SIG-M5 (cell line): ENCODE results near the gene THADA.
"Not testable (repeated sequence)": the region's sequence is repeated elsewhere in the genome, so short reads cannot be mapped to it uniquely, and the experiment has no call there.

Source experiments
- DNase-seq: peaks from one replicate; lab custom pipeline; 2025; lab: John Stamatoyannopoulos, UW

The THADA gene

DNA sequence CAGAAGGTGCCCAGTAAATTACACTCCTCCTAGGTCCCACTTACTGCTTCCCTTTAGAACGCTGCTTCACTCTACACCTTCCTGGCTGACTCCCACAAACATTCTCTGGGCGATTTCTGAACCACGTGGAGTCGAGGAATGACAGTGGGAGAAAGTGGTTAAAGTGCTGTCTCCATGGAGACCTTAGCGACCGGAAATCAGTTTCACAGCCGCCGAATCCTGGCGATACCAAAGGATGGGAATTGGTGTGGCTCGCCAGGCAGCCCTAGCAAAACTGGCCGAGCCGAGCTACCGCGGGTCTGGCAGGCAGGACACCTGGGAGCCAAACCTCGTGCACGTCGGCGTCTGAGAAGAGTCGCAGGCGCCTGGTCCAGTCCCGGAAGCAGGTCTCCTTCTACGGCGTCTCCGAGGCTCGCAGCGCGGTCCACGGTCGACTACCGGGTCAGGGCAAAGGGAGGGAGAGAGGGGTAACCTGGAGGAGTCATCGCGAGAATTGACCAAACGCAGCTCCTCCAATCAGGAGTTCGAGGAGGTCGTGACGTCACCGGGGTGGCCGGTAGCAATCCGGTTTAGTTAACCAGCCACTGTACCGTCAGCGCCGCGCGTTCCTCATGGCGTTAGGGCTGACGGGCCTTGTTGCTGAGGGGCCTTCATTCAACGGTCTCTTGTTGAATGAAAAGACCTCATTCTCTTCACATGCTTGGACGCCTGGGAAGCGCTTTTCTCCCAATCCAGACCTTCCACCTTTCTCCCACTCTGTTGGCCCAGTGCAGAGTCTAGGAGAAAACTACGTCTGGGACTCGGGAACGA, at the start of gene THADA:
TSS of gene THADA (minus strand) at position 436 of the 810 bp plus-strand sequence. CDS start 3,646 bp downstream, outside the sequence.
- peak; percentile 86 for DNase-seq

DNA sequence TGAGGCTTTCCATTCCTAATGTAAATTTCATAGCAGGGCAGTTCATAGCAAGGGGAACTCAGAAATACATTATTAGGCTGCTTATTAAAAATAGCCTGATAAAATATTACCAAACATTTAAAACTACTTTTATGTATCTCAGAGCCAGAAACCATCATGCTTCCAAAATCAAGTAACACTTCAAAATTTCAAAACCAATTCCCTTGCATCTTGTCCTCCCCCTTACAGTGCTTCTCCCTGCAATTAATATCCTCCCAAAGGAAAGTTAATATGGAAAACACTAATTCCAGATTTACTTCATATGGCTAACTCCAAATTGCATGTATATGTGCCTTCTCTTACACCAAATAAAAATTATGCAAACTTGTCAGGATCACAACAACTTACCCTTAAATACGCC, 47.8 kb upstream of the THADA start:
- DNase-seq: no peak

DNA sequence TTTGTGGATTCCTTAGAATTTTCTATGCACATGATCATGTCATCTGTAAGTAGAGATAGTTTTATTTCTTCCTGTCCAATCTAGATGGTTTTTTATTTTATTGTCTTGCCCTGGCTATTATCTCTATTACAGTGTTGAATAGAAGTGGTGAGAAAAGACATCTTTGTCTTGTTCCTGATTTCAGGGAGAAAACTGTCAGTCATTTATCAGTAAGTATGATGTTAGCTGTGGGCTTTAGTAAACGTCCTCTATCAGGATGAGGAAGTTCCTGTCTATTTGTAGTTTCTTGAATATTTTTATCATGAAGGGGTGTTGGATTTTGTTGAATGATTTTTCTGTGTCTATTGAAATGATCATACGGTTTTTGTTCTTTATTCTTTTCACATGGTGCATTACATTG, 46.5 kb upstream of the THADA start:
- no peak for DNase-seq

GRCh38 chr2:43637030-43637803, 41.4 kb upstream of the THADA start, which contains the start of gene PLEKHH2:
TSS of gene PLEKHH2 (plus strand) at chr2:43637260. CDS start at chr2:43644674, 7,414 bp downstream.
- no peak for DNase-seq

DNA sequence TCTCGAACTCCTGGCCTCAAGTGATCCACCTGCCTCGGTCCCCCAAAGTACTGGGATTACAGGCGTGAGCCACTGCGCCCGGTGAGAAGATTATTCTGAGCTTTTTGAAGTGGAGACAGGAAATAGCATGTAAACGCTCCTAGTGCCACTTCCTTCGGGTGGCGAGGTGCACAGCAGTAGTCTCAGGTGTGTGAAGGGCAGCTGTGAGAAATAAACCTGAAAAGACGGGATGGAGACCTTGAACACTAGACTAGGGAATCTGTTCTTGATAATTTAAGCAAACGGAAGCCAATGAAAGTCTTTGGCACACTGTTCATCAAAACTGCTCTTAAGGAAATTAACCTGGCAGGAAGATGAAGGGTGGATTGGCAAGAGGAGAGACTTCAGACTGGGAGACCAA, 40.8 kb upstream of the THADA start:
- no peak for DNase-seq

DNA sequence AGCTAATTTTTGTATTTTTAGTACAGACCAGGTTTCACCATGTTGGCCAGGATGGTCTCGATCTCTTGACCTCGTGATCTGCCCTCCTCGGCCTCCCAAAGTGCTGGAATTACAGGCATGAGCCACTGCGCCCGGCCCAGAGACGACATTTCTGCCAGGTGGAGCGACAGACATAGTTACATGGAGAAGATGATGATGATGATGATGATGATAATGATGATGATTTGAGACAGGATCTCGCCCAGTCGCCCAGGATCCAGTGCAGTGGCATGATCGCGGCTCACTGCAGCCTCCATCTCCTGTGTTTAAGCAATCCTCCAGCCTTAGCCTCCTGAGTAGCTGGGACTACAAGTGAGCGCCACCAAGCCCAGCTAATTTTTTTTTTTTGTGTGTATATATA, 40.3 kb upstream of the THADA start:
- DNase-seq: not testable (repeated sequence)

DNA sequence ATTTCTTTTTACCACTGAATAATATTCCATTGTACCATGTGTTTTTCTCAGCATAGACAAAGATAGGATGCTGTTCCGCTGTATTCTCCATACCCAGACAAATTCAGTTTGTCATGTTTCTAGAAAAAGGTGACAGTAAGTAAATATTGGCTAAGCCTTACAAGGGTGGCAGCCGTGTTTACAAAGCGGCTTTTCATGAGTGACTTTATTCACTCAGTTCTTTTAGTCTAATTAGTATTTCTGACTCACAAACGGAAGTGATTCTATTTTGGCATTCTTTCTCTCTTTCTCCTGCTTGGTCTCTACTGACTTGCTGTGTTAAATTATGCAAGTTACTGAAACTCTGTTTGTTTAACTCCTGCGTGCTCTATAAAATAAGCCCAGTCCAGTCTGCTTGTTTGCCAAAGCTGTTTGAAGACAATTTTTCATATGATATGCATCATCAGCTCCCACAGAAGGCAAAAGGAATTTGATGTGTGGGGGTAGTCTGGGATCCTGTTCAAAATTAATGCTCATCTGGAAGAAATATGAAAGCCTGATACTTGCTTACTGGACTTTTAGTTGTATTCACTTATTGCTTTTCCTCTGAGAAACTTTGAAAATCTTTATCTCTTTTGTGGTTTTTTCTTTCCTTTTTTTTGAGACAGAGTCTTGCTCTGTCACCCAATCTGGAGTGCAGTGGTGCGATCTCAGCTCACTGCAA, 38.9 kb upstream of the THADA start:
- DNase-seq: peak; percentile 31

- no peak for DNase-seq
Observed at GRCh38 chr2:43631618-43632317, 35.9 kb upstream of the THADA start.

- no peak for DNase-seq
Observed at GRCh38 chr2:43622931-43623451, 27.2 kb upstream of the THADA start.

DNA sequence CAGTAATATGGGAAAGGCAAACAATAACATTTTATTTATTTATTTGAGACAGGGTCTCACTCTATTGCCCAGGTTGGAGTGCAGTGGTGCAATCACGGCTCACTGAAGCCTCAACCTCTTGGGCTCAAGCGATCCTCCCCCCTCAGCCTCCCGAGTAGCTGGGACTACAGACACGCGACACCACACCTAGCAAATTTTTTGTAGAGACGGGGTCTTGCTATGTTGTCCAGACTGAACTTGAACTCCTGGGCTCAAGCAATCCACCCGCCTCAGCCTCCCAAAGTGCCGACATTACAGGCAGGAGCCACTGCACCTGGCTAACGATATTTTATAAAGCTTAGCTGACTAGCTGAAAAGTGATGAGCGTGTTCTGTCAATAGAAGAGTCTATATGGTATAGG, 23.7 kb upstream of the THADA start:
- no peak for DNase-seq

GRCh38 chr2:43616967-43617680, 21.3 kb upstream of the THADA start:
- no peak for DNase-seq

GRCh38 chr2:43612944-43613343, 17.1 kb upstream of the THADA start:
- DNase-seq: no peak

DNA sequence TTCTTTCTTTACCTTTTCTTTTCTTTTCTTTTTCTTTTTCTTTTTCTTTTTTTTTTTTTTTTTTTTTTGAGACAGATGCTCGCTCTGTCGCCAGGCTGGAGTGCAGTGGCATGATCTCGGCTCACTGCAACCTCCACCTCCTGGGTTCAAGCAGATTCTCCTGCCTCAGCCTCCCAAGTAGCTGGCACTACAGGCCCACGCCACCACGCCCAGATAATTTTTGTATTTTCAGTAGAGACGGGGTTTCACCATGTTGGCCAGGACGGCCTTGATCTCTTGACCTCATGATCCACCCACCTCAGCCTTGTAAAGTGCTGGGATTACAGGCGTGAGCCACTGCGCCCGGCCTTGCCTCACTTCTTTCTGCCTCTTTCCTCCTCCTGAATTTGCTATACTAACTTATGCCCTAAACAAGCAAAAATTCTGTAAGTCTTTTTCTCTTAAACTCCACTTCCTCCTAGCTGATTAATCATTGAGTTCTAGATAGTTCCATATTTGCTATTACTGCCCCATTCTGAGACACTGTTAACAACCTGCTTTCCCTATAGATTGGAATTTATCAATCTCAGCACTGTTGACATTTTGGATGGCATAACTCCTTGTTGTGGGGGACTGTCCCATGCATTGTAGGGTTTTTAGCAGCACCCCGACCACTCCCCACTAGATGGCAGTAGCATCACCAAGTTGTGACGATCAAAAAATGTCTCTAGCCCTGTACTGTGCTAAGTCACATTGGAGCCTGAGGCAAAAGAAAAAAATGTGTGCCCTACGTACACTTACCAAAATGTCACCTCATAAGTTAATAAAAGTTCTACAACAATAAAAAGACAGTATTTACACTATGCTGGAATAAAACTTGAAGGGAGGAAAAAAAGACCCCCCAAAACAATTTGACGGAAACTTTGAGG, 16.4 kb upstream of the THADA start:
- DNase-seq: no peak

GRCh38 chr2:43610361-43610760, 14.5 kb upstream of the THADA start:
- no peak for DNase-seq

- no peak for DNase-seq
Observed at GRCh38 chr2:43609290-43609918, 13.6 kb upstream of the THADA start.

GRCh38 chr2:43605851-43606250, 10.0 kb upstream of the THADA start:
- no peak for DNase-seq

DNA sequence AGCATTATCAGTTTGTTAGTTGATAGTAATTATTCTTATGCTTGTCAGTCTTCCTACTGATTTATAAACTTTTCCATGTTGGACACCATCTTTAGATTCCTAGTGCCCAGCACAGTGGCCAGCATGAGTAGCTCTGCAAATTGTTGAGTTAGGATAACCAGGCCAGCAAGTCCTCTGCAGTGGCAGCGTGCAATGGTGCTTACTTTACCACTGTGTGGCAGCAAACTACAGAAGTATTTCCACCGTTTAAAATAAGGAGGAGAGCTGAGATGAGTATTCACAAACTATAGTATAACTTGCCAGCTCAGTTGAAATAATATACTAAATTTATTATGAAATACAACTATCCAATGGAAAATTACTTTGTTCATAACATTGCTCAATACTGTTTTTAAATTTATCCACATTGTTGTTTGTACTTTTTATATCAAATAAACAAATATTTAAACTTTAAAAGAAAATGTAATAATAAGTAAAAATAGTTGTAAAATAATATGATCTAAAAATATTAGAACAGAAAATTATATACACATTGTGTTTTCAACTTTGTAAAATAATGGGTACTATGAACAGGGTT, 9.3 kb upstream of the THADA start:
- DNase-seq: no peak

GRCh38 chr2:43604674-43605073, 8.8 kb upstream of the THADA start:
- no peak for DNase-seq

GRCh38 chr2:43600596-43600995, 4.8 kb upstream of the THADA start:
- not testable (repeated sequence) for DNase-seq
